ENCODE measurements around the gene TPSAB1. TPM values are rescaled to one million over a fixed set of nuclear protein-coding genes. Genes with fewer than 3 reads are reported as not detected.
"Not testable (repeated sequence)": the region's sequence is repeated elsewhere in the genome, so short reads cannot be mapped to it uniquely, and the experiment has no call there.

TPSAB1 gene
- total RNA-seq, 4 donors from 2014 or later, result 39.8 to 94.6 (median 63.9) TPM

- H3K4me3 ChIP-seq, result no peak overlapping the region
- peak overlapping the region in 2 of 4 donors; percentile 66 to 71 for H3K27ac ChIP-seq
- no peak for ATAC-seq
- H3K9me3 ChIP-seq, result no peaks in the 10 kb centered on the region
- H3K4me1 ChIP-seq, result peaks cover 0 to 34% (median 0%) of the 10 kb centered on the region in 3 donors
- peaks cover 0 to 33% of the 10 kb centered on the region in 2 donors for H3K36me3 ChIP-seq
- H3K27me3 ChIP-seq, result no peaks in the 10 kb centered on the region
- WGBS, 2 donors (ENCODE audit: low coverage in 1 of 2), result 20% methylated on average over 2 of the region's 38 CpGs; no CpG with 5 or more reads in 1 of the 2 donors
- TF ChIP-seq POLR2AphosphoS5 (IDR thresholded peaks at IDR 0.05) (no peak), POLR2A (IDR thresholded peaks at IDR 0.05) (no peak)
Measured at GRCh38 chr16:1223355-1224214, 16.9 kb upstream of the TPSAB1 start.

DNA sequence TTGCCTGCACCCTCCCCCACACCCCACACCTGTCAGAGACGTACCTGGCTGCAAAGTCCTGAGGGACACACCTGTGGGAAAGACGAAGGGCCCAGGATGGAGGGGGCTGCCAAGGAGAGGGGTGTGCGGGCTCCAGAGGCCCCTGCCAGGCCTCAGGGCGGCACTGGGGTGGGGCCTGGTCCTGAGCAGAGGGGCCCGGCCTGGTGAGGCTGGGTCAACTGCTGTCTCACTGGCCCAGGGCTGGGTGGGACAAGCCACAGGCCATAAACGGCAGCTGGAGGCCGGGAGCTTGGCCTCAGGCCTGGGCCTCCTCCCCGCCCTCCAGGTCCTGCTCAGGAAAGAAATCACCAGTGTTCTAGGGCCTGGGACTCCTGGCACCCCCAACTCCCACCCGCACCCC, 15.9 kb upstream of the TPSAB1 start:
- TF ChIP-seq CTCF (IDR thresholded peaks at IDR 0.05) (no peak), EP300 (IDR thresholded peaks at IDR 0.05) (no peak), POLR2AphosphoS5 (IDR thresholded peaks at IDR 0.05) (no peak), POLR2A (IDR thresholded peaks at IDR 0.05) (no peak)
- no CpG with 5 or more reads among the region's 9 CpGs for WGBS, 2 donors (ENCODE audit: low coverage in 1 of 2)
- Histone ChIP-seq H3K27ac (peak overlapping the region in 3 of 4 donors; percentile 63 to 71 (median 66)), H3K4me1 (peaks cover 0 to 34% (median 0%) of the 10 kb centered on the region in 3 donors), H3K4me3 (no peak overlapping the region), H3K27me3 (no peaks in the 10 kb centered on the region), H3K9me3 (no peaks in the 10 kb centered on the region), H3K36me3 (peaks cover 0 to 23% of the 10 kb centered on the region in 2 donors)
- no peak for ATAC-seq

- TF ChIP-seq POLR2A (IDR thresholded peaks at IDR 0.05) (no peak), POLR2AphosphoS5 (IDR thresholded peaks at IDR 0.05) (no peak), EP300 (IDR thresholded peaks at IDR 0.05) (no peak), CTCF (IDR thresholded peaks at IDR 0.05) (no peak)
- no CpG with 5 or more reads among the region's 10 CpGs for WGBS, 2 donors (ENCODE audit: low coverage in 1 of 2)
- H3K4me1 ChIP-seq, result peaks cover 0 to 34% (median 0%) of the 10 kb centered on the region in 3 donors
- no peaks in the 10 kb centered on the region for H3K9me3 ChIP-seq
- peak within 1 kb of the TSS in 3 of 4 donors; percentile 63 to 71 (median 66) for H3K27ac ChIP-seq
- H3K4me3 ChIP-seq, result no peak within 1 kb of the TSS
- H3K36me3 ChIP-seq, result peaks cover 0 to 18% of the 10 kb centered on the region in 2 donors
- no peak for ATAC-seq
- no peaks in the 10 kb centered on the region for H3K27me3 ChIP-seq
Measured at GRCh38 chr16:1225051-1225451, 15.5 kb upstream of the TPSAB1 start, which contains the start of gene TPSG1. TPSG1 (minus strand) TSS chr16:1225268; CDS start chr16:1225252, 16 bp downstream.

DNA sequence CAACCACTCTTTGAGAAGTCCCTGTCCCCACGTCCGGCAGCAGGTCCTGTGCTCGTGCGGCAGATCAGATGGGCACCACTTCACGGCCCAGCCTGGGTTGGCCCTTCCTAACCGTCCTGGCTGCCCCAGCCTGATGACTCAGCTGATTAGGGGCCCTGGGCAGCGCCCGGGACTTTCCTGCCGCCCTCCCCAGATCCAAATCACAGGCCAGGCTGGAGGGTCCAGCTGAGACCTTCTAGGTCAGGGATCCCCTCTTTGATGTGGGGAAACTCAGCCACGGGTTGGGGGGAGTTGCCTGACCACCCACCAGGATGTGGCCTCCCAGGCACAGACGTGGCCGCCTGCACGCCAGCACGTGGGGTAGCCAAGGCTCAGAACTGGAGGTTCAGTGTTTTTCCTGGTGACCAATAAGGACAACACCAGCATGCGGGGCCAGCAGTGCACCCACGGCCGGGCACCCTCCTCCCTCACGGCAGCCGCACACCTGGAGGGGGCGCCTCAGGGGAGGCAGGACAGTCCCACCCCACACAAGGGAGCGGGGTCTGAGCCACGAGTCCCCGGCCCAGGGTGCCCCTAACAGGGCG, 14.7 kb upstream of the TPSAB1 start:
- peaks cover 0 to 10% of the 10 kb centered on the region in 2 donors for H3K36me3 ChIP-seq
- peaks cover 0 to 27% (median 0%) of the 10 kb centered on the region in 3 donors for H3K4me1 ChIP-seq
- peak; percentile 30 for TF ChIP-seq POLR2AphosphoS5 (IDR thresholded peaks at IDR 0.05)
- peak overlapping the region in 3 of 4 donors; percentile 63 to 71 (median 66) for H3K27ac ChIP-seq
- peak; percentile 42 for ATAC-seq
- H3K4me3 ChIP-seq, H3K9me3 ChIP-seq, H3K27me3 ChIP-seq: not testable (repeated sequence)
- WGBS, 2 donors (ENCODE audit: low coverage in 1 of 2), result no CpG with 5 or more reads among the region's 24 CpGs

GRCh38 chr16:1226692-1227091, 13.8 kb upstream of the TPSAB1 start:
- not testable (repeated sequence) for H3K27me3 ChIP-seq, ATAC-seq, H3K4me3 ChIP-seq, H3K36me3 ChIP-seq, H3K27ac ChIP-seq, H3K9me3 ChIP-seq
- H3K4me1 ChIP-seq, result peaks cover 0 to 25% (median 0%) of the 10 kb centered on the region in 3 donors
- no CpG with 5 or more reads among the region's 14 CpGs for WGBS, 2 donors (ENCODE audit: low coverage in 1 of 2)

- not testable (repeated sequence) for H3K9me3 ChIP-seq, ATAC-seq, H3K4me3 ChIP-seq, H3K36me3 ChIP-seq, H3K27me3 ChIP-seq, H3K27ac ChIP-seq
- peaks cover 0 to 25% (median 0%) of the 10 kb centered on the region in 3 donors for H3K4me1 ChIP-seq
- no CpG with 5 or more reads among the region's 7 CpGs for WGBS, 2 donors (ENCODE audit: low coverage in 1 of 2)
Measured at GRCh38 chr16:1228227-1228626, 12.3 kb upstream of the TPSAB1 start.

GRCh38 chr16:1229476-1229875, 11.0 kb upstream of the TPSAB1 start:
- no CpG with 5 or more reads among the region's 13 CpGs for WGBS, 2 donors (ENCODE audit: low coverage in 1 of 2)
- peaks cover 0 to 25% (median 0%) of the 10 kb centered on the region in 3 donors for H3K4me1 ChIP-seq
- H3K36me3 ChIP-seq, H3K27me3 ChIP-seq, H3K27ac ChIP-seq, H3K4me3 ChIP-seq, ATAC-seq, H3K9me3 ChIP-seq: not testable (repeated sequence)

DNA sequence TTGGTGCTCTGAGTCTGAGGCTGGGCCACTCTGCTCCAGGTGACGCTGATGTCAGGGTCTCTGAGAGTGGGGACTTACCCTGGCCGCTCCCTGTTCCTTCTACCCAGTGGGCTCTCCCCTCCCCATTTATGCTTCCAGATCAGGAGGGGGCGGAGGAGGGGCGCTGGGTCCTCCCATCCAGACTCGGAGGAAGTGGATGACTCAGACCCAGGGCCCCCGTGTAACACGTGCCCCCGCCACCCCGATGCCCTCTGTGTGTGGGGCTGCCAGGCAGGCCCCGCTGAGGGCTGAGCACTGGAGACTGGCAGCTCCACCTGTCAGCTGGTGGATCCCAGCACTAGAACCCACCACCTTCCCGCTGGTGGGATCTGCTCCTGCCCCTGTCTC, 10.4 kb upstream of the TPSAB1 start, which contains the start of gene TPSB2:
Gene TPSB2, minus strand, starts transcription at position 101 of the 387 bp plus-strand sequence. CDS start 233 bp downstream, outside the sequence.
- not testable (repeated sequence) for ATAC-seq, H3K36me3 ChIP-seq, H3K27ac ChIP-seq, H3K4me3 ChIP-seq, H3K27me3 ChIP-seq, H3K9me3 ChIP-seq
- WGBS, 2 donors (ENCODE audit: low coverage in 1 of 2), result no CpG with 5 or more reads among the region's 11 CpGs
- H3K4me1 ChIP-seq, result peaks cover 0 to 20% (median 0%) of the 10 kb centered on the region in 3 donors

DNA sequence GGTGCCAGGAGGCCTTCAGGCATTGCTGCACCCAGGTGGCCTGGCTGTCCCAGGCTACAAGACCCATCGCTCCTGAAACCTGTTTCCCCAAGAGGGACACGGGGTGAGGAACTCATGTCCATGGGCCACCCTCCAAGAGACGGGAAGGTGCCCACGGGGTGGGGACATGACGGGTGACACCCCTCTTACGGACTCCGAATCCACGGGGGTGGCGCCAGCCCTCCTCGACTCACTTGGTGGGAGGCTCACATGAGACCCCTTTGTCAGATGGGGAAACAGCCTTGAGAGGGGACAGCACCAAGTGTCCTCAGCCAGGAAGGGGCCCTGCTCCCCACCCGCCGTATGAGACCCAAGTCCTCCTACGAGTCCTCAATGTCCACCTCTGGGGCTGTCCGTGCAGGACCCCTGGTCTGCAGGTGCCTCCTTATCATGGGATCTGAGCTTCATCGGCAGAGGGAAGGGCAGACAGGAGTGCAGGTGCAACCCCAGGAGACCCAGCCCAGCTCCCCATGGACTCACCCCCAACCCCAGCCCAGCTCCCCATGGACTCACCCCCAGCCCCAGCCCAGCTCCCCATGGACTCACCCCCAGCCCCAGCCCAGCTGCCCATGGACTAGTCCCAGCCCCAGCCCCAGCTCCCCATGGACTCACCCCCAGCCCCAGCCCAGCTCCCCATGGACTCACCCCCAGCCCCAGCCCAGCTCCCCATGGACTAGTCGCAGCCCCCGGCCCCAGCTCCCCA, 9.9 kb upstream of the TPSAB1 start:
- not testable (repeated sequence) for ATAC-seq, H3K4me3 ChIP-seq, H3K36me3 ChIP-seq, H3K27me3 ChIP-seq, H3K27ac ChIP-seq, H3K9me3 ChIP-seq
- no CpG with 5 or more reads among the region's 17 CpGs for WGBS, 2 donors (ENCODE audit: low coverage in 1 of 2)
- H3K4me1 ChIP-seq, result peaks cover 0 to 15% (median 0%) of the 10 kb centered on the region in 3 donors

DNA sequence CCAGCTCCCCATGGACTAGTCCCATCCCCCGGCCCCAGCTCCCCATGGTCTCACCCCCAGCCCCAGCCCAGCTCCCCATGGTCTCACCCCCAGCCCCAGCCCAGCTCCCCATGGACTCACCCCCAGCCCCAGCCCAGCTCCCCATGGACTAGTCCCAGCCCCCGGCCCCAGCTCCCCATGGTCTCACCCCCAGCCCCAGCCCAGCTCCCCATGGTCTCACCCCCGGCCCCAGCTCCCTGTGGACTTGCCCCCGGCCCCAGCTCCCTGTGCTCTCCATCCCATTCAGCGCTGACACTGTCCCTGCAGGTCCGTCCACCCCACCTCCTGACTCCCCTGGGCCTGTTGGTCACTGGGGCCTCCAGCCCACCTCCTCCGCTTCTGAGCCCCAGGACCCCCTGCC, 9.2 kb upstream of the TPSAB1 start:
- not testable (repeated sequence) for H3K27ac ChIP-seq, H3K4me3 ChIP-seq, ATAC-seq, H3K27me3 ChIP-seq, H3K9me3 ChIP-seq, H3K4me1 ChIP-seq, H3K36me3 ChIP-seq
- no CpG with 5 or more reads among the region's 7 CpGs for WGBS, 2 donors (ENCODE audit: low coverage in 1 of 2)
